Cardiac ventricle fibroblast (primary cell): ENCODE data around the gene HM13. TPM values are rescaled to one million over a fixed set of nuclear protein-coding genes. Genes with fewer than 3 reads are reported as not detected.

Experiments used
- total RNA-seq: library from RNA; depleted of rRNA; stranded (reverse); fragments of >200 nt; gene quantifications from 2 replicates; pipeline ENCODE4 v1.2.3, GENCODE V29; 2015

HM13 gene
- total RNA-seq, result 126 and 143 TPM in 2 replicates

GRCh38 chr20:31514154-31515071, at the start of gene HM13:
TSS of gene HM13 (plus strand) at chr20:31514442. CDS start at chr20:31514552, 110 bp downstream.

GRCh38 chr20:31474758-31475427, 39.3 kb upstream of the HM13 start, which contains the start of the genes DEFB124 and REM1:
TSS of gene DEFB124 (minus strand) at chr20:31475127. CDS start at chr20:31473013, 2,114 bp downstream.
TSS of gene REM1 (plus strand) at chr20:31475288. CDS start at chr20:31476446, 1,158 bp downstream.

GRCh38 chr20:31605031-31605901, 91.0 kb downstream of the HM13 start, which contains the start of gene ID1:
TSS of gene ID1 (plus strand) at chr20:31605289. CDS start at chr20:31605388, 99 bp downstream.

Other genes with a start within 250 kb of the HM13 start
- gene DEFB116, start 205.9 kb upstream of the HM13 start, total RNA-seq, result not detected in 2 replicates
- not detected in 2 replicates for gene DEFB118, start 145.8 kb upstream of the HM13 start, total RNA-seq
- not detected in 2 replicates for gene DEFB119, start 123.9 kb upstream of the HM13 start, total RNA-seq
- not detected in 2 replicates for gene DEFB121, start 108.2 kb upstream of the HM13 start, total RNA-seq
- gene DEFB123, start 73.8 kb upstream of the HM13 start, total RNA-seq, result not detected in 2 replicates
- not detected in 2 replicates for gene DEFB124, start 39.3 kb upstream of the HM13 start, total RNA-seq
- 0.44 and 1.2 TPM in 2 replicates for gene REM1, start 39.2 kb upstream of the HM13 start, total RNA-seq
- 277 and 305 TPM in 2 replicates for gene ID1, start 90.8 kb downstream of the HM13 start, total RNA-seq
- gene COX4I2, start 123.5 kb downstream of the HM13 start, total RNA-seq, result not detected in 2 replicates
- gene BCL2L1, start 208.4 kb downstream of the HM13 start, total RNA-seq, result 61.6 and 72.2 TPM in 2 replicates
- 6.8 and 6.9 TPM in 2 replicates for gene TPX2, start 224.8 kb downstream of the HM13 start, total RNA-seq